ENCODE results near the gene PCCA.

GRCh38 chr13:100534911-100535310 is 446.0 kb downstream of the PCCA start:
- TF ChIP-seq CTCF (conservative IDR thresholded peaks at IDR 0.05) (no peak), EZH2 (IDR thresholded peaks at IDR 0.05; ENCODE audit: low read depth) (no peak)

Measured in PC-9 (cell line).